OCI-LY3 (cell line): Measurements from ENCODE around the gene RPS16.
"Not testable (repeated sequence)": the region's sequence is repeated elsewhere in the genome, so short reads cannot be mapped to it uniquely, and the experiment has no call there.

Experiments
- H2AFZ ChIP-seq: fragments of 200-600, 300-600 bp; shearing (Covaris generic); 2 replicates; pipeline ENCODE4 v1.6.0; 2014; ENCODE audit warnings: antibody characterized with exemption, low read depth, low read length
- H3K27ac ChIP-seq: fragments of 200-600, 300-600 bp; sonication (generic); 2 replicates; pipeline ENCODE4 v1.5.1; 2014; ENCODE audit warnings: mild to moderate bottlenecking, low read length, moderate library complexity, mixed read lengths
- H3K27me3 ChIP-seq: fragments of 200-600, 300-600 bp; sonication (generic); 2 replicates; pipeline ENCODE4 v1.6.1; 2014; ENCODE audit warnings: low read depth, low read length, mixed read lengths
- H3K36me3 ChIP-seq: fragments of 200-600, 300-600 bp; sonication (generic); replicated peaks from 2 replicates; pipeline ENCODE3; 2014; ENCODE audit warnings: low read depth, low read length, mixed read lengths
- H3K4me1 ChIP-seq: fragments of 300-600, 200-600 bp; sonication (generic); 2 replicates; pipeline ENCODE4 v1.6.1; 2014; ENCODE audit warnings: low read length, mixed read lengths
- H3K4me2 ChIP-seq: fragments of 200-600, 300-600 bp; sonication (generic); 2 replicates; pipeline ENCODE4 v1.6.1; 2014; ENCODE audit warnings: low read length, mixed read lengths
- H3K4me3 ChIP-seq: fragments of 300-600, 200-600 bp; sonication (generic); 2 replicates; pipeline ENCODE4 v1.5.1; 2014; ENCODE audit warnings: antibody characterized with exemption, mild to moderate bottlenecking, low read length, moderate library complexity
- H3K79me2 ChIP-seq: fragments of 300-600, 200-600 bp; shearing (Covaris generic); 2 replicates; pipeline ENCODE4 v1.6.1; 2014; ENCODE audit warnings: mild to moderate bottlenecking, low read length, mixed read lengths
- H3K9ac ChIP-seq: fragments of 300-600, 200-600 bp; shearing (Covaris generic); 2 replicates; pipeline ENCODE4 v1.6.0; 2014; ENCODE audit warnings: mild to moderate bottlenecking, low read length, moderate library complexity
- H3K9me3 ChIP-seq: fragments of 200-600, 300-600 bp; shearing (Covaris generic); 2 replicates; pipeline ENCODE4 v1.6.1; 2014; ENCODE audit warnings: low read length, mixed read lengths; ENCODE audit not compliant: insufficient read depth
- H4K20me1 ChIP-seq: fragments of 200-600, 300-600 bp; sonication (generic); 2 replicates; pipeline ENCODE4 v1.6.1; 2016; ENCODE audit warnings: low read length, mixed read lengths; ENCODE audit not compliant: insufficient read depth
- CTCF ChIP-seq: fragments of 200-600, 300-600 bp; sonication (generic); IDR thresholded peaks from 2 replicates; pipeline ENCODE4 v1.5.1; 2014; ENCODE audit warnings: antibody characterized with exemption, low read length, low read depth
- EZH2phosphoT487 ChIP-seq: fragments of 200-600 bp; shearing (Covaris generic); IDR thresholded peaks from 2 replicates; pipeline ENCODE4 v1.6.1; 2018; ENCODE audit warnings: antibody characterized with exemption, mixed run types, low read depth

RPS16 gene

GRCh38 chr19:39480337-39481228 is 44.8 kb upstream of the RPS16 start, which contains the start of gene TIMM50:
TSS of gene TIMM50 (plus strand) at chr19:39480838. CDS start at chr19:39480854, 16 bp downstream.
- peak within 1 kb of the TSS; percentile 90 for H3K4me3 ChIP-seq
- peaks cover 37% of the 10 kb centered on the region for H3K79me2 ChIP-seq
- H3K27me3 ChIP-seq = no peaks in the 10 kb centered on the region
- peaks cover 27% of the 10 kb centered on the region for H3K36me3 ChIP-seq
- H3K27ac ChIP-seq = peak within 1 kb of the TSS; percentile 59
- H3K4me1 ChIP-seq = peaks cover 20% of the 10 kb centered on the region
- peak within 1 kb of the TSS; percentile 24 for H2AFZ ChIP-seq
- H3K4me2 ChIP-seq = peak within 1 kb of the TSS; percentile 99
- peak within 1 kb of the TSS; percentile 87 for H3K9ac ChIP-seq
- H4K20me1 ChIP-seq = no peaks in the 10 kb centered on the region
- no peaks in the 10 kb centered on the region for H3K9me3 ChIP-seq
- TF ChIP-seq CTCF (0 out of 2 replicates have a peak, but pooled peaks have one; percentile 6), EZH2phosphoT487 (no peak)

GRCh38 chr19:39479916-39480315 is 44.2 kb upstream of the RPS16 start:
- H3K9ac ChIP-seq = peak overlapping the region; percentile 71
- peak overlapping the region; percentile 64 for H3K4me2 ChIP-seq
- no peaks in the 10 kb centered on the region for H3K27me3 ChIP-seq
- H3K27ac ChIP-seq = peak overlapping the region; percentile 59
- peaks cover 32% of the 10 kb centered on the region for H3K79me2 ChIP-seq
- peak overlapping the region; percentile 24 for H2AFZ ChIP-seq
- peaks cover 20% of the 10 kb centered on the region for H3K4me1 ChIP-seq
- H3K36me3 ChIP-seq = peaks cover 32% of the 10 kb centered on the region
- peak overlapping the region; percentile 90 for H3K4me3 ChIP-seq
- H3K9me3 ChIP-seq = no peaks in the 10 kb centered on the region
- TF ChIP-seq CTCF (no peak), EZH2phosphoT487 (no peak)
- no peaks in the 10 kb centered on the region for H4K20me1 ChIP-seq

- H4K20me1 ChIP-seq, H3K9me3 ChIP-seq, H3K27me3 ChIP-seq: not testable (repeated sequence)
- Histone ChIP-seq H3K36me3 (peaks cover 36% of the 10 kb centered on the region), H3K9ac (peak overlapping the region; percentile 71; the same call in 1 of the 2 replicates), H3K4me1 (peaks cover 20% of the 10 kb centered on the region), H3K79me2 (peaks cover 32% of the 10 kb centered on the region), H2AFZ (peak overlapping the region; percentile 24; the same call in 1 of the 2 replicates), H3K27ac (peak overlapping the region; percentile 59), H3K4me3 (peak overlapping the region; percentile 90), H3K4me2 (peak overlapping the region; percentile 64)
Measured at GRCh38 chr19:39479319-39479801, 43.6 kb upstream of the RPS16 start.

- H4K20me1 ChIP-seq = no peaks in the 10 kb centered on the region
- no peak for TF ChIP-seq CTCF
- TF ChIP-seq EZH2phosphoT487 = no peak
- H3K9me3 ChIP-seq = no peaks in the 10 kb centered on the region
- peaks cover 12% of the 10 kb centered on the region; the same call in 1 of the 2 replicates for H3K4me1 ChIP-seq
- H2AFZ ChIP-seq = no peak overlapping the region
- no peaks in the 10 kb centered on the region for H3K27me3 ChIP-seq
- H3K4me2 ChIP-seq = no peak overlapping the region
- H3K36me3 ChIP-seq = peaks cover 48% of the 10 kb centered on the region
- H3K27ac ChIP-seq = no peak overlapping the region
- H3K79me2 ChIP-seq = peaks cover 6% of the 10 kb centered on the region
- H3K9ac ChIP-seq = no peak overlapping the region
- H3K4me3 ChIP-seq = no peak overlapping the region
Measured at GRCh38 chr19:39475748-39476147, 40.0 kb upstream of the RPS16 start.
